GM23338 (cell line): ENCODE measurements around the gene PPP1R9B.

Experiments used
- CREB1 ChIP-seq: fragments of 250-450 bp; sonication (Bioruptor Pico); IDR thresholded peaks from 2 replicates; pipeline ENCODE4 v1.5.0; 2020; ENCODE audit warnings: low read depth, mild to moderate bottlenecking, moderate library complexity
- EZH2 ChIP-seq: fragments of 200-600 bp; sonication (generic); IDR thresholded peaks from one replicate; pipeline ENCODE4 v1.8.0; 2017; ENCODE audit warnings: antibody characterized with exemption, mild to moderate bottlenecking, low read depth; ENCODE audit not compliant: unreplicated experiment
- EZH2phosphoT487 ChIP-seq: fragments of 200-600 bp; sonication (generic); IDR thresholded peaks from one replicate; pipeline ENCODE4 v1.8.1; 2018; ENCODE audit warnings: antibody characterized with exemption; ENCODE audit not compliant: unreplicated experiment
- JUNB ChIP-seq: IDR thresholded peaks from one replicate; pipeline ENCODE4 v1.6.1; 2016; ENCODE audit warnings: antibody characterized with exemption; ENCODE audit not compliant: unreplicated experiment
- NANOG ChIP-seq: IDR thresholded peaks from 2 replicates; pipeline ENCODE4 v1.6.1; 2016; ENCODE audit warnings: antibody characterized with exemption, borderline replicate concordance
- POLR2AphosphoS5 ChIP-seq: IDR thresholded peaks from 2 replicates; pipeline ENCODE4 v1.6.1; 2016; ENCODE audit warnings: antibody characterized with exemption, low read depth
- STAT1 ChIP-seq: IDR thresholded peaks from one replicate; pipeline ENCODE4 v1.6.1; 2016; ENCODE audit warnings: antibody characterized with exemption; ENCODE audit not compliant: unreplicated experiment
- ZNF114 ChIP-seq: fragments of 250-450 bp; sonication (Bioruptor Pico); IDR thresholded peaks from 2 replicates; pipeline ENCODE4 v1.5.0; 2020; ENCODE audit warnings: mild to moderate bottlenecking, moderate library complexity
- ZNF331 ChIP-seq: fragments of 250-450 bp; sonication (Bioruptor Pico); IDR thresholded peaks from 2 replicates; pipeline ENCODE4 v1.5.0; 2020; ENCODE audit warnings: low read depth, mild to moderate bottlenecking, moderate library complexity
- TF ChIP-seq, protein P1 (sequence below), 2 experiments: fragments of 200-600 bp in 1 of 2; sonication (generic) in 1 of 2; conservative IDR thresholded peaks; 2 replicates each; pipeline versions ENCODE4 v1.5.1 to v1.6.1; 2016 to 2017; ENCODE audit warnings: antibody characterized with exemption in 2 of 2, low read depth in 2 of 2, mild to moderate bottlenecking in 2 of 2, moderate library complexity in 1 of 2
- TF ChIP-seq, protein P2 (sequence below): IDR thresholded peaks from one replicate; pipeline ENCODE4 v1.6.1; 2018; ENCODE audit warnings: antibody characterized with exemption; ENCODE audit not compliant: unreplicated experiment
- TF ChIP-seq, protein P3 (sequence below): IDR thresholded peaks from 2 replicates; pipeline ENCODE4 v1.6.1; 2016; ENCODE audit warnings: antibody characterized with exemption
- TF ChIP-seq, protein P4 (sequence below): fragments of 250-450 bp; sonication (Bioruptor Pico); IDR thresholded peaks from 2 replicates; pipeline ENCODE4 v1.5.0; 2020; ENCODE audit warnings: mild to moderate bottlenecking, moderate library complexity

DNA sequence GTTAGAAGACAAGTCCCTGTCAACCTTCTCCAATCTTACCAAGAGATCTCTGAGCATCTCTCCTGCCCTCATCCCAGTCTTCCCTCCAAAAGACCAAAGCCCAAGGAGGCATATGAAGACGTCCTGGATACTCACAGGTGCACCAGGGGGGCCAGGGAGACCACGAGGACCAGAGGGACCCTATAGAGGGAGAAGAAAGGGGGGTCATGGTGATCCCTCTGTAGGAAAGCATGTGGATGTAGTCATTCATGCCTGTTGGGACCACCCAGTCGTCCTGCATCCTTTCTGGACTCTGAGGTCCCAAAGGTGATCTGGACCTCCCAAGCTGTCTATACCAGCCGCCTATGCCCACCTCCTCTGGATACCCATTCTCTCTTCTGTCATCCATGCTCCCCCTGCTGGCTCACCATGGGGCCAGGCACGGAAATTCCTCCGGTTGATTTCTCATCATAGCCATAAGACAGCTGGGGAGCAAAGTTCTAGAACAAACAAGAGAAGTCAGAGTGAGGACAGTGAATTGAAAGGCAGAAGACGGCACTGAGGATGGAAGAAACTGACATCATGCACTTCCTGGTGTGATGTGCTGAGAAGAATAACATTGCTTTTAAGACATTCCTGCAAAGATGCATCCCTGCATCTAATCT, 47.7 kb upstream of the PPP1R9B start:
- TF ChIP-seq, protein P1, sequence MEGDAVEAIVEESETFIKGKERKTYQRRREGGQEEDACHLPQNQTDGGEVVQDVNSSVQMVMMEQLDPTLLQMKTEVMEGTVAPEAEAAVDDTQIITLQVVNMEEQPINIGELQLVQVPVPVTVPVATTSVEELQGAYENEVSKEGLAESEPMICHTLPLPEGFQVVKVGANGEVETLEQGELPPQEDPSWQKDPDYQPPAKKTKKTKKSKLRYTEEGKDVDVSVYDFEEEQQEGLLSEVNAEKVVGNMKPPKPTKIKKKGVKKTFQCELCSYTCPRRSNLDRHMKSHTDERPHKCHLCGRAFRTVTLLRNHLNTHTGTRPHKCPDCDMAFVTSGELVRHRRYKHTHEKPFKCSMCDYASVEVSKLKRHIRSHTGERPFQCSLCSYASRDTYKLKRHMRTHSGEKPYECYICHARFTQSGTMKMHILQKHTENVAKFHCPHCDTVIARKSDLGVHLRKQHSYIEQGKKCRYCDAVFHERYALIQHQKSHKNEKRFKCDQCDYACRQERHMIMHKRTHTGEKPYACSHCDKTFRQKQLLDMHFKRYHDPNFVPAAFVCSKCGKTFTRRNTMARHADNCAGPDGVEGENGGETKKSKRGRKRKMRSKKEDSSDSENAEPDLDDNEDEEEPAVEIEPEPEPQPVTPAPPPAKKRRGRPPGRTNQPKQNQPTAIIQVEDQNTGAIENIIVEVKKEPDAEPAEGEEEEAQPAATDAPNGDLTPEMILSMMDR (conservative IDR thresholded peaks at IDR 0.05; ENCODE audit: low read depth in 2 of 2) = peak; percentile 65 to 80
- TF ChIP-seq, protein P2, sequence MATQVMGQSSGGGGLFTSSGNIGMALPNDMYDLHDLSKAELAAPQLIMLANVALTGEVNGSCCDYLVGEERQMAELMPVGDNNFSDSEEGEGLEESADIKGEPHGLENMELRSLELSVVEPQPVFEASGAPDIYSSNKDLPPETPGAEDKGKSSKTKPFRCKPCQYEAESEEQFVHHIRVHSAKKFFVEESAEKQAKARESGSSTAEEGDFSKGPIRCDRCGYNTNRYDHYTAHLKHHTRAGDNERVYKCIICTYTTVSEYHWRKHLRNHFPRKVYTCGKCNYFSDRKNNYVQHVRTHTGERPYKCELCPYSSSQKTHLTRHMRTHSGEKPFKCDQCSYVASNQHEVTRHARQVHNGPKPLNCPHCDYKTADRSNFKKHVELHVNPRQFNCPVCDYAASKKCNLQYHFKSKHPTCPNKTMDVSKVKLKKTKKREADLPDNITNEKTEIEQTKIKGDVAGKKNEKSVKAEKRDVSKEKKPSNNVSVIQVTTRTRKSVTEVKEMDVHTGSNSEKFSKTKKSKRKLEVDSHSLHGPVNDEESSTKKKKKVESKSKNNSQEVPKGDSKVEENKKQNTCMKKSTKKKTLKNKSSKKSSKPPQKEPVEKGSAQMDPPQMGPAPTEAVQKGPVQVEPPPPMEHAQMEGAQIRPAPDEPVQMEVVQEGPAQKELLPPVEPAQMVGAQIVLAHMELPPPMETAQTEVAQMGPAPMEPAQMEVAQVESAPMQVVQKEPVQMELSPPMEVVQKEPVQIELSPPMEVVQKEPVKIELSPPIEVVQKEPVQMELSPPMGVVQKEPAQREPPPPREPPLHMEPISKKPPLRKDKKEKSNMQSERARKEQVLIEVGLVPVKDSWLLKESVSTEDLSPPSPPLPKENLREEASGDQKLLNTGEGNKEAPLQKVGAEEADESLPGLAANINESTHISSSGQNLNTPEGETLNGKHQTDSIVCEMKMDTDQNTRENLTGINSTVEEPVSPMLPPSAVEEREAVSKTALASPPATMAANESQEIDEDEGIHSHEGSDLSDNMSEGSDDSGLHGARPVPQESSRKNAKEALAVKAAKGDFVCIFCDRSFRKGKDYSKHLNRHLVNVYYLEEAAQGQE = no peak
- TF ChIP-seq POLR2AphosphoS5 (no peak), CREB1 (CRISPR knock-in tag) (no peak), EZH2 (no peak), ZNF331 (CRISPR knock-in tag) (no peak), EZH2phosphoT487 (no peak), STAT1 (no peak), ZNF114 (CRISPR knock-in tag) (no peak), JUNB (no peak), NANOG (no peak)
- TF ChIP-seq, protein P3, sequence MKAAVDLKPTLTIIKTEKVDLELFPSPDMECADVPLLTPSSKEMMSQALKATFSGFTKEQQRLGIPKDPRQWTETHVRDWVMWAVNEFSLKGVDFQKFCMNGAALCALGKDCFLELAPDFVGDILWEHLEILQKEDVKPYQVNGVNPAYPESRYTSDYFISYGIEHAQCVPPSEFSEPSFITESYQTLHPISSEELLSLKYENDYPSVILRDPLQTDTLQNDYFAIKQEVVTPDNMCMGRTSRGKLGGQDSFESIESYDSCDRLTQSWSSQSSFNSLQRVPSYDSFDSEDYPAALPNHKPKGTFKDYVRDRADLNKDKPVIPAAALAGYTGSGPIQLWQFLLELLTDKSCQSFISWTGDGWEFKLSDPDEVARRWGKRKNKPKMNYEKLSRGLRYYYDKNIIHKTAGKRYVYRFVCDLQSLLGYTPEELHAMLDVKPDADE = no peak
- TF ChIP-seq, protein P4, sequence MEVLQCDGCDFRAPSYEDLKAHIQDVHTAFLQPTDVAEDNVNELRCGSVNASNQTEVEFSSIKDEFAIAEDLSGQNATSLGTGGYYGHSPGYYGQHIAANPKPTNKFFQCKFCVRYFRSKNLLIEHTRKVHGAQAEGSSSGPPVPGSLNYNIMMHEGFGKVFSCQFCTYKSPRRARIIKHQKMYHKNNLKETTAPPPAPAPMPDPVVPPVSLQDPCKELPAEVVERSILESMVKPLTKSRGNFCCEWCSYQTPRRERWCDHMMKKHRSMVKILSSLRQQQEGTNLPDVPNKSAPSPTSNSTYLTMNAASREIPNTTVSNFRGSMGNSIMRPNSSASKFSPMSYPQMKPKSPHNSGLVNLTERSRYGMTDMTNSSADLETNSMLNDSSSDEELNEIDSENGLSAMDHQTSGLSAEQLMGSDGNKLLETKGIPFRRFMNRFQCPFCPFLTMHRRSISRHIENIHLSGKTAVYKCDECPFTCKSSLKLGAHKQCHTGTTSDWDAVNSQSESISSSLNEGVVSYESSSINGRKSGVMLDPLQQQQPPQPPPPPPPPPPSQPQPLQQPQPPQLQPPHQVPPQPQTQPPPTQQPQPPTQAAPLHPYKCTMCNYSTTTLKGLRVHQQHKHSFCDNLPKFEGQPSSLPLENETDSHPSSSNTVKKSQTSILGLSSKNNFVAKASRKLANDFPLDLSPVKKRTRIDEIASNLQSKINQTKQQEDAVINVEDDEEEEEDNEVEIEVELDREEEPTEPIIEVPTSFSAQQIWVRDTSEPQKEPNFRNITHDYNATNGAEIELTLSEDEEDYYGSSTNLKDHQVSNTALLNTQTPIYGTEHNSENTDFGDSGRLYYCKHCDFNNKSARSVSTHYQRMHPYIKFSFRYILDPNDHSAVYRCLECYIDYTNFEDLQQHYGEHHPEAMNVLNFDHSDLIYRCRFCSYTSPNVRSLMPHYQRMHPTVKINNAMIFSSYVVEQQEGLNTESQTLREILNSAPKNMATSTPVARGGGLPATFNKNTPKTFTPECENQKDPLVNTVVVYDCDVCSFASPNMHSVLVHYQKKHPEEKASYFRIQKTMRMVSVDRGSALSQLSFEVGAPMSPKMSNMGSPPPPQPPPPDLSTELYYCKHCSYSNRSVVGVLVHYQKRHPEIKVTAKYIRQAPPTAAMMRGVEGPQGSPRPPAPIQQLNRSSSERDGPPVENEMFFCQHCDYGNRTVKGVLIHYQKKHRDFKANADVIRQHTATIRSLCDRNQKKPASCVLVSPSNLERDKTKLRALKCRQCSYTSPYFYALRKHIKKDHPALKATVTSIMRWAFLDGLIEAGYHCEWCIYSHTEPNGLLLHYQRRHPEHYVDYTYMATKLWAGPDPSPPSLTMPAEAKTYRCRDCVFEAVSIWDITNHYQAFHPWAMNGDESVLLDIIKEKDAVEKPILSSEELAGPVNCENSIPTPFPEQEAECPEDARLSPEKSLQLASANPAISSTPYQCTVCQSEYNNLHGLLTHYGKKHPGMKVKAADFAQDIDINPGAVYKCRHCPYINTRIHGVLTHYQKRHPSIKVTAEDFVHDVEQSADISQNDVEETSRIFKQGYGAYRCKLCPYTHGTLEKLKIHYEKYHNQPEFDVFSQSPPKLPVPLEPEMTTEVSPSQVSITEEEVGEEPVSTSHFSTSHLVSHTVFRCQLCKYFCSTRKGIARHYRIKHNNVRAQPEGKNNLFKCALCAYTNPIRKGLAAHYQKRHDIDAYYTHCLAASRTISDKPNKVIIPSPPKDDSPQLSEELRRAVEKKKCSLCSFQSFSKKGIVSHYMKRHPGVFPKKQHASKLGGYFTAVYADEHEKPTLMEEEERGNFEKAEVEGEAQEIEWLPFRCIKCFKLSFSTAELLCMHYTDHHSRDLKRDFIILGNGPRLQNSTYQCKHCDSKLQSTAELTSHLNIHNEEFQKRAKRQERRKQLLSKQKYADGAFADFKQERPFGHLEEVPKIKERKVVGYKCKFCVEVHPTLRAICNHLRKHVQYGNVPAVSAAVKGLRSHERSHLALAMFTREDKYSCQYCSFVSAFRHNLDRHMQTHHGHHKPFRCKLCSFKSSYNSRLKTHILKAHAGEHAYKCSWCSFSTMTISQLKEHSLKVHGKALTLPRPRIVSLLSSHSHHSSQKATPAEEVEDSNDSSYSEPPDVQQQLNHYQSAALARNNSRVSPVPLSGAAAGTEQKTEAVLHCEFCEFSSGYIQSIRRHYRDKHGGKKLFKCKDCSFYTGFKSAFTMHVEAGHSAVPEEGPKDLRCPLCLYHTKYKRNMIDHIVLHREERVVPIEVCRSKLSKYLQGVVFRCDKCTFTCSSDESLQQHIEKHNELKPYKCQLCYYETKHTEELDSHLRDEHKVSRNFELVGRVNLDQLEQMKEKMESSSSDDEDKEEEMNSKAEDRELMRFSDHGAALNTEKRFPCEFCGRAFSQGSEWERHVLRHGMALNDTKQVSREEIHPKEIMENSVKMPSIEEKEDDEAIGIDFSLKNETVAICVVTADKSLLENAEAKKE (CRISPR knock-in tag) = no peak
